NCI-H345 treated with DMSO at 0.1 percent for 48 hours (cell line): ENCODE results near the gene F13B.
"Not testable (repeated sequence)": the region's sequence is repeated elsewhere in the genome, so short reads cannot be mapped to it uniquely, and the experiment has no call there.

Source experiments
- DNase-seq: peaks from one replicate; lab custom pipeline; 2025; ENCODE audit not compliant: unreplicated experiment; lab: John Stamatoyannopoulos, UW

The F13B gene

GRCh38 chr1:197042676-197043341, 24.3 kb downstream of the F13B start:
- DNase-seq = peak; percentile 96

GRCh38 chr1:197041486-197042353, 25.3 kb downstream of the F13B start:
- DNase-seq = no peak

DNA sequence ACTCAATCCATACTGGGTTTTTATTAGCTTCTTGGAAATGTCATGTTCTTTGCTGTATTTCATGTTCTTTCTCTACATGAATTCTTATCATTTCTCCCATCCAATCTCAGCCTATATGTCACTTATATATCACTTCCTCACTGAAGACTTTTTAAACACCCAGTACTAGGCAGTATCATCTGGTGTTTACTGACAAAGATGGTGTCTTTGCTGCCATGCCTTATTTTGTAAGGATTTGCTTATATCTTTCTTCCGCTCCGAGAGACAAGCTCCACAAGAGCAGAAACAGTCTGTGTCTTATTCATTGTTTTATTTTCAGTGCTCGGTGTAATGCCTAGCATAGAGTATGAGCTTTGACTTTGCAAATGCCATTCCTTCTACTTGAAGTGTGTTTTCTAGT, 30.2 kb downstream of the F13B start:
- DNase-seq = no peak

DNA sequence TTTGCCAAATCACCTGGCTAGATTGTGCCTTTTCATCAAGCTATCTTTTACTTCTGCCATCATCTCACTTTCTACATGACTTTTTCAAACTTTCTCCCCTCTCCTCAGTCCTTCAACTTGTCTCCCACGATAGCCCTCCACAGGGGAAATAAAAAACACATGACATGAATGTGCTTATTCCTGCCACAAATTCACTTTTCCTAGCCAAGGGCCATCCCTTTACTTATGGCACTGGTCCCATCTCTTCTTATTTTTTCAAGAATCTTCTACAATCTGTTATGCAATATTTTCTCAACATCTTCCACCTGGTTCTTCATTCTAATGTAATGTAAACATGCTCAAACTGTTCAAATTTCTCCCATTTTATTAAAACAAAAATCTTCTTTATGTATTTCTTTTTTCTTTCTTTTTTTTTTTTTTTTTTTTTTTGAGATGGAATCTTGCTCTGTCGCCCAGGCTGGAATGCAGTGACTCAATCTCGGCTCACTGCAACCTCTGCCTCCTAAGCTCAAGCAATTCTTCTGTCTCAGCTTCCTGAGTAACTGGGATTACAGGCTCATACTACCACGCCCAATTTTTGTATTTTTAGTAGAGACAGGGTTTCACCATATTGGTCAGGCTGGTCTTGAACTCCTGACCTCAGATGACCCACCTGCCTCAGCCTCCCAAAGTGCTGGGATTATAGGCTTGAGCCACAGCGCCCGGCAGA, 32.3 kb downstream of the F13B start:
- DNase-seq = not testable (repeated sequence)

GRCh38 chr1:197029749-197030148, 37.3 kb downstream of the F13B start:
- DNase-seq = no peak

- DNase-seq = no peak
These were observed 39.7 kb downstream of the F13B start for GRCh38 chr1:197027359-197027758.

DNA sequence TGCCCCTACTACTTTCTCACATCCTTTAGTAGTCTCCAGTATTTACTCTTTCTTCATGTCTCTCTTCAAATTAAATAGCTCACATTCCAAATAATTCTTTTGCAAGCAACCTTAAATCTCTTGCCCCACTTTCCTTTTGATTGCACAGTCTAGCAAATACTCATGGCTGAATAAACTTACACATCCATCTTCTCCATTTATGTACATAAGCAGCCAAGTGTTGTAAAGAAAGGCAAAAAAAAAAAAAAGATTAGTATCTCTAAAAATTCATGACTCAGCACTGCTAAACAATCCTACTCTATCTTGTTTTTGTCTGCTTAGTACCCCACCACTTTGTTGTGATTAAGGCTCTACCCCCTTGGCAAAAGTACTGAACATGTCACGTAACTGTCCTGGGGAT, 42.6 kb downstream of the F13B start:
- no peak for DNase-seq

- no peak for DNase-seq
These were observed 45.3 kb downstream of the F13B start for GRCh38 chr1:197021716-197022115.

DNA sequence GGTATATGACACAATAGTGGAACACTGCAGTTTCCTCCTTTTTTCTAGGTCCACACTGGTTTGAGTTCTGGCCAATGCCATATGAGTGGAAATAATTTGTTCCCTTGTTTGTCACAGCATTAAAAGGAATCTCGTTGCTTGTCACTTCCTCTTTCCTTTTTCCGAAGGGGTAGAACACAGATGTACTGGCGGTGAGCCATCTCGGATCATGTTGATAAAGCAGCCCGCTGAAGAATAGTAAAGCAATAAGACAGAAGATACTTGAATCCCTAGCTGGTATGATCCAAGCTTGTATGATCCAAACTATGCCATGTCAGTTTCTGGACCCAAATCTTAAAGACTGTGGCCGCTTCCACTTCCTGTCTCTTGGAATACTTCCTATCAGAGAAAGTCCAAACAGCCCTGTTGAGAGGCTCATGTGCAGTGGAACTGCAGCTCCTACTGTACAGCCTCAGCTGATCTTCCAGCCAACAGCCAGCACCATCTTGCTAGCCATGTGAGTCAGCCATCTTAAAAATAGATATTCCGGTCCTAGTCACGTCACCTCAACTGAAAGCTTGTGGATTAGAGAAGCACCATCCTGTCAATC, 49.4 kb downstream of the F13B start:
- no peak for DNase-seq

DNA sequence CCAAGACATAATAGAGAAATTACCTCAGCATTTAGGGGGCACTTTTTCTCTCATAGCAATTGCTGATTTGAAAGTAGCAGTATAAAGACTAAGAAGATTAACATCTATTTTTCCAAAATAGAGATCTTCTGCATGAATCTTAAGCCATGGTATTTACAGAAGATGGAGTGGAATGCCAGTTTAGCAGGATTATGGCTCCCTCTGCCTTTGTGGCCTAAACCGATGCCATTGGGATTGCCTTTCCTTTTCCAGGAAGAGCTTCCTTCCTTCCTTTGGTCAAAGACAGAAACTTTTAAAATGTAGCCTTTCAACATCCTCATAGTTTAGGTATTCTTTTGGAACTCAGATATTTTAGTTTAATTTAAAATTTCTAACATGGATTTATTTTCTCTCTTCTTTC, 50.3 kb downstream of the F13B start:
- DNase-seq = no peak

- DNase-seq = no peak
These were observed 53.8 kb downstream of the F13B start for GRCh38 chr1:197013234-197013633.

GRCh38 chr1:197011614-197012013, 55.4 kb downstream of the F13B start:
- DNase-seq = no peak

DNA sequence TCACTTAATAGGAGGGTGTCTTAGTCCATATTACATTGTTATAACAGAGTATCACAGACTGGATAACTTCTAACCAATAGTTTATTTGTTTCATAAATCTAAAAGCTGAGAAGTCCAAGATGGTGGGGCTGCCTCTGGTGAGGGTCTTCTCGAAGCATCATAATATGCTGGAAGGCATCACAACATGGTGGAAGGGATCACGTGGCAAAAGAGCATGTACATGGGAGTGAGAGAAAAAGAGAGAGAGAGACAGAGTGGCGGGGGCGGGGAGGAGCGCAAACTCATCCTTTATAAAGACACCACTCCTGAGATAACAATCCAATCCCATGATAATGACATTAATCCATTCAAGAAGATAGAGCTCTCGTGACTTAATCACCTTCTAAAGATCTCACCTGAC, 58.2 kb downstream of the F13B start:
- no peak for DNase-seq

DNA sequence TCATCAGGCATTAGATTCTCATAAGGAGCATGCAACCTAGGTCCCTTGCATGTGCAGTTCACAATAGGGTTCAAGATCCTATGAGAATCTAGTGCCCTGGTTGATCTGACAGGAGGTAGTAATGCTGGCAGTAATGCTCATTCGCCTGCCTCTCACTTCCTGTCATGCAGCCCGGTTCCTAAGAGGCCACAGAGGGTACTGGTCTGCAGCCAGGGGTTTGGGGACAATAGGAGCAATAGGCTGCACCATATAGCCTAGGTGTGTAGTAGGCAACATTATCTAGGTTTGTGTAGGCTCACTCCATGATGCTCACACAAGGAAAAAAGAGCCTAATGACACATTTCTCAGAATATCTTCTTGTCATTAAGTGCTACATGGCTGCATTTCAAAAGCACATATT, 63.9 kb downstream of the F13B start:
- no peak for DNase-seq

DNA sequence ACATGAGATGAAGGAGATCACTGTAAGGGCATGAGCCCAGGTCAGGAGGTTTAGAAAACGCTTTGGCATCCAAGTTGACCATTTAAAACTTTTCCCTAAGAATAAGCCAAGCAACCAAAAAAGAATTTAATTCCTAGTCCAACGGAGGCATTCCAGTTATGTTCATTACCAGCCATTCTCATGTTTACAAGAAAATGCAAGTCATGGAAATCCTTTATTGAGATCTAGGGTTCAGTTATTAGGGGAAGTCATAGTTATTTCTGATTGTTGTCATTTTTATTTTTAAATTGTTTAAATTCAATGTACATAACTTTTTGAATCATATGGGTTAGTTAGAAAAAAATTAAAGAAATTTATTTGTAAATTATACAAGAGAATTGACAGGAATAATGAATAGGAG, 65.2 kb downstream of the F13B start:
- no peak for DNase-seq

- DNase-seq = no peak
These were observed 69.6 kb downstream of the F13B start for GRCh38 chr1:196997423-196997822.

GRCh38 chr1:196993916-196994315, 73.1 kb downstream of the F13B start:
- DNase-seq = no peak

DNA sequence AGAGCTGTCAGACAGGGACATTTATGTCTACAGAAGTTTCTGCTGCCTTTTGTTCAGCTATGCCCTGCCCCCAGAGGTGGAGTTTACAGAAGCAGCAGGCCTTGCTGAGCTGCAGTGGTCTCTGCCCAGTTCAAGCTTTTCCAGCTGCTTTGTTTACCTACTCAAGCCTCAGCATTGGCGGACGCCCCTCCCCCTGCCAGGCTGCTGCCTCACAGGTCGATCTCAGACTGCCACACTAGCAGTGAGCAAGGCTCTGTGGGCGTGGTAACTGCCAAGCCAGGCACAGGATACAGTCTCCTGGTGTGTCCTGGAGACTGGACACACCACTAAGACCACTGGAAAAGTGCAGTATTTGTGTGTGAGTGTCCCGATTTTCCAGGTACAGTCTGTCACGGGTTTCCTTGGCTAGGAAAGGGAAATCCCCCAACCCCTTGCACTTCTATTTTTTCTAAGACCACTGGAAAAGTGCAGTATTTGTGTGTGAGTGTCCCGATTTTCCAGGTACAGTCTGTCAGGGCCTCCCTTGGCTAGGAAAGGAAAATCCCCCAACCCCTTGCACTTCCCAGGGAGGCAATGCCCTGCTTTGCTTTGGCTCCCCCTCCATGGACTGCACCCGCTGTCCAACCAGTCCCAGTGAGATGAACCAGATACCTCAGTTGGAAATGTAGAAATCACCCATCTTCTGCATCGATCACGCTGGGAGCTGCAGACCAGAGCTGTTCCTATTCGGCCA, 75.0 kb downstream of the F13B start:
- DNase-seq = peak; percentile 80
